ENCODE measurements around the gene TMEM88. TPM values are rescaled to one million over a fixed set of nuclear protein-coding genes. Genes with fewer than 3 reads are reported as not detected.

The TMEM88 gene
- total RNA-seq, 1 donor from 2014 or later: not detected

- DNase-seq (ENCODE audit: low read depth) (no peak), FAIRE-seq (no peak)
- Histone ChIP-seq H3K4me3 (ENCODE audit: low read depth, low read length) (no peak overlapping the region), H3K36me3 (ENCODE audit: control insufficient read depth, insufficient read depth, low read length) (peaks cover 1% of the 10 kb centered on the region), H3K27me3 (ENCODE audit: control insufficient read depth, insufficient read depth, low read length) (no peaks in the 10 kb centered on the region)
- no peak for TF ChIP-seq CTCF (IDR thresholded peaks at IDR 0.05; ENCODE audit: insufficient read depth, low read length, severe bottlenecking)
Measured at GRCh38 chr17:7882068-7882467, 27.2 kb downstream of the TMEM88 start.

GRCh38 chr17:7882629-7883028, 27.8 kb downstream of the TMEM88 start:
- H3K36me3 ChIP-seq (ENCODE audit: control insufficient read depth, insufficient read depth, low read length): peaks cover 1% of the 10 kb centered on the region
- TF ChIP-seq CTCF (IDR thresholded peaks at IDR 0.05; ENCODE audit: insufficient read depth, low read length, severe bottlenecking): no peak

DNA sequence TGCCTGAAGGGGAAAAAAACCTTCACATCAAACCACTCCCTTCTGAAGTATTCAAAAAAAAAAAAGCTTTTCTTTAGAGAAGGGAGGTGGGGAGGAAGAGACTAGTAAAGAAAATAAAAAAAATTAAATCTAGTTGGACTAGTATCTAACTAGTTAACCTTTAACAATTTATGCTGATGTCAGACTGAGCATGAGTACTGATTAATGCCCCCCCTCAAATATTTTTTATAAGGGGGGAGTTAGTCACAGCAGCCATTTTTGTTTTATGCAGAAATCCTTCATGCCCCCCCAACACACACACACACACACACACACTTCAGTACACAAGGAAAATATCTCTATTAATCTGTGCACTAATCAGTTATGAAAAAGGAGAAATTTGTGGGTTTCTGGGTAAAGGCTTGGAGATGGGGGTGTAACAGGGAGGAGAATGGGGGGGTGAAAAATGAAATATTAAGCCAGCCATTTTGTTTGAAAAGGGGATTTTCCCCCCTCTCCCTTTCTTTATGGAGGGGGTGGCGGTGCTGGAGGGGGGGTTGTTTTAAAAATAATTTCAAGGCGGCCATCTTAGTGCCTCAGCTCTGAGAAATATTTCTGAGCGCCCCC, 29.0 kb downstream of the TMEM88 start:
- Histone ChIP-seq H3K27me3 (ENCODE audit: control insufficient read depth, insufficient read depth, low read length) (no peaks in the 10 kb centered on the region), H3K36me3 (ENCODE audit: control insufficient read depth, insufficient read depth, low read length) (peaks cover 1% of the 10 kb centered on the region), H3K4me3 (ENCODE audit: low read depth, low read length) (peak overlapping the region; percentile 94)
- DNase-seq (ENCODE audit: low read depth): peak; percentile 22
- no peak for FAIRE-seq
- TF ChIP-seq CTCF (IDR thresholded peaks at IDR 0.05; ENCODE audit: insufficient read depth, low read length, severe bottlenecking): no peak

More at GRCh38 chr17:7882629-7883028, 27.8 kb downstream of the TMEM88 start:
- DNase-seq (ENCODE audit: low read depth) (no peak), FAIRE-seq (no peak)
- Histone ChIP-seq H3K27me3 (ENCODE audit: control insufficient read depth, insufficient read depth, low read length) (no peaks in the 10 kb centered on the region), H3K4me3 (ENCODE audit: low read depth, low read length) (no peak overlapping the region)

GRCh38 chr17:7884581-7885366, 29.9 kb downstream of the TMEM88 start:
- no peak for TF ChIP-seq CTCF (IDR thresholded peaks at IDR 0.05; ENCODE audit: insufficient read depth, low read length, severe bottlenecking)
- Histone ChIP-seq H3K27me3 (ENCODE audit: control insufficient read depth, insufficient read depth, low read length) (no peaks in the 10 kb centered on the region), H3K36me3 (ENCODE audit: control insufficient read depth, insufficient read depth, low read length) (peaks cover 3% of the 10 kb centered on the region), H3K4me3 (ENCODE audit: low read depth, low read length) (peak overlapping the region; percentile 94)
- DNase-seq (ENCODE audit: low read depth): no peak
- no peak for FAIRE-seq

GRCh38 chr17:7885367-7886226, 30.7 kb downstream of the TMEM88 start:
- Histone ChIP-seq H3K4me3 (ENCODE audit: low read depth, low read length) (peak overlapping the region; percentile 94), H3K27me3 (ENCODE audit: control insufficient read depth, insufficient read depth, low read length) (no peaks in the 10 kb centered on the region), H3K36me3 (ENCODE audit: control insufficient read depth, insufficient read depth, low read length) (peaks cover 6% of the 10 kb centered on the region)
- DNase-seq (ENCODE audit: low read depth) (no peak), FAIRE-seq (no peak)
- TF ChIP-seq CTCF (IDR thresholded peaks at IDR 0.05; ENCODE audit: insufficient read depth, low read length, severe bottlenecking): no peak

Measured in bronchial epithelial cell (primary cell).